ENCODE results near the gene SRPRA.
A peak's percentile ranks its signal among the peaks of the same experiment; 100 is the strongest.
"Not testable (repeated sequence)": the region's sequence is repeated elsewhere in the genome, so short reads cannot be mapped to it uniquely, and the experiment has no call there.

Gene SRPRA

DNA sequence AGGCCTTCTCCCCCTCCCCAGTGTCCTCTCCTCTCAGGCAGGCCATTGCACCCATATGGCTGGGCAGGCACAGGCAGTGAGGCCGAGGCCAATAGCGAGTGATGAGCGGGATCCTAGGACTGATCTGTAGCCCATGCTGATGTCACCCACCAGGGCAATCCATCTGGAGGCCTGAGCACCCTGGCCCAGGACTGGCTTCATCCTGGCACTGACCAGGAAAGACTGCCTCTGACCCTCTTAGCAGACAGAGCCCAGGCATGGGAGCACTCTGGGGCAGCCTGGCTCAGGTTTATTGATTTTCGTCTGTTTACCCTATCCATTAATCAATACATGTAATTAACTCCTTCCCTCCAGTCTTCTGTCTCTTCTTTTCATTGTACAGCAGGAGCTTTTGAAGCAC, 9.1 kb upstream of the SRPRA start:
- no peak for DNase-seq (ENCODE audit: low spot score in 2 of 2)
- Mint-ChIP-seq H3K36me3 (peaks cover 12% of the 10 kb centered on the region), H3K27me3 (no peaks in the 10 kb centered on the region), H3K4me3 (no peak overlapping the region), H3K4me1 (peaks cover 20% of the 10 kb centered on the region), H3K27ac (no peak overlapping the region), H3K9me3 (no peaks in the 10 kb centered on the region)
- no peak for ATAC-seq (ENCODE audit: low read depth)

DNA sequence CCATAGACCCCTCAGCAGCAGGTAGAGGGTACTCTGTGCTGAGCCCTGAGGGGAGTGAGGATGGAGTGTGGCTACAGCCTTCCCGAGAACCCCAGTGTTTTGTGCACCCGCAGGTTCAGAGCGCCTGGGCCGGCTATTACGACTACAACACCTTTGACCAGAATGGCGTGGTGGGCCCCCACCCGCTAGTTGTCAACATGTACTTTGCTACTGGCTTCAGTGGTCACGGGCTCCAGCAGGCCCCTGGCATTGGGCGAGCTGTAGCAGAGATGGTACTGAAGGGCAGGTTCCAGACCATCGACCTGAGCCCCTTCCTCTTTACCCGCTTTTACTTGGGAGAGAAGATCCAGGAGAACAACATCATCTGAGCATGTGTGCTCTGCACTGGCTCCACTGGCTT, 8.6 kb upstream of the SRPRA start:
- no peak for ATAC-seq (ENCODE audit: low read depth)
- no peak overlapping the region for H3K27ac Mint-ChIP-seq

DNA sequence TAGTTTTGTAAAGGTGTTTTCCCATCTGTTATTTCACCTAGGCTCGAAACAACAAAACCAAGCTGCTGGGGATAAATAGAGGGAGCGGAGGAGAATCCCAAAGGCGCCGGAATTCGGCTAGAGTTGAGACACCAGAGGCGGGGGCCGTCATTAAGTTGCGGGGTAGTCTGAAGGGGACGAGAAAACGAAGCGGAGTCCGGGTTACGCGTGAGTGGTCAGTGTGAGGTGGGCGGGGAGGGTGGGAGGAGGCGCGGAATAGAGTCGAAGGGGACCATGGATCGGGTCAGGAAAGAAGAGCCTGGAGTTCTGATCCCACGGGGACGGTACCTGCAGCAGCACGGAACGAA, 361 bp downstream of the SRPRA start:
- ATAC-seq (ENCODE audit: low read depth) (no peak), DNase-seq (ENCODE audit: low spot score in 2 of 2) (peak; percentile 10 to 21)
- H3K4me3 Mint-ChIP-seq, result peak overlapping the region; percentile 91
- H3K4me1 Mint-ChIP-seq, result peaks cover 15% of the 10 kb centered on the region
- no peaks in the 10 kb centered on the region for H3K27me3 Mint-ChIP-seq
- peak overlapping the region; percentile 100 for H3K27ac Mint-ChIP-seq
- H3K9me3 Mint-ChIP-seq, result no peaks in the 10 kb centered on the region
- H3K36me3 Mint-ChIP-seq, result peaks cover 31% of the 10 kb centered on the region

More for the DNA sequence above, 8.6 kb upstream of the SRPRA start:
- H3K4me3 Mint-ChIP-seq, result no peak overlapping the region
- H3K27me3 Mint-ChIP-seq, result no peaks in the 10 kb centered on the region
- no peak for DNase-seq (ENCODE audit: low spot score in 2 of 2)
- peaks cover 16% of the 10 kb centered on the region for H3K36me3 Mint-ChIP-seq
- peaks cover 21% of the 10 kb centered on the region for H3K4me1 Mint-ChIP-seq
- H3K9me3 Mint-ChIP-seq, result no peaks in the 10 kb centered on the region

DNA sequence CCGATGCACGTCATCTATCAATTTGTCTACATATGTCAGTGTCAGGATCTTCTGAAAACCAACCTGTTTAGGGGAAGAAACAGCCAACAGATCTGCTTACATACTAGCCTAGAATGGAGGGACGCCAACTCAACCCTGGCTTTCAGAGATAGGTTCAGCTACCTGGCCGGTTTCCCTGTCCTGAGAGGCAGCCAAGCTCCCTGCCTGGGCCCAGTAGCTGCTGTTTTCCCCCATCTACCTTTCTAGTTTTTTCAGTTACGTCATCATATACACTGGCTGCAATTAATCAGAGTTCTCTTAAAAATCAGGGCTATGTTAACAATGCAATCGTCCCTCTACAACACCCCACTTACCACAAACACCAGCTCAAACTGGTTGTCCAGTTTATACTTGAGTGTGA, 1.0 kb downstream of the SRPRA start:
- Mint-ChIP-seq H3K27me3 (no peaks in the 10 kb centered on the region), H3K4me3 (peak overlapping the region; percentile 91), H3K4me1 (peaks cover 15% of the 10 kb centered on the region), H3K9me3 (no peaks in the 10 kb centered on the region), H3K27ac (peak overlapping the region; percentile 100), H3K36me3 (peaks cover 34% of the 10 kb centered on the region)
- ATAC-seq (ENCODE audit: low read depth) (no peak), DNase-seq (ENCODE audit: low spot score in 2 of 2) (no peak)

DNA sequence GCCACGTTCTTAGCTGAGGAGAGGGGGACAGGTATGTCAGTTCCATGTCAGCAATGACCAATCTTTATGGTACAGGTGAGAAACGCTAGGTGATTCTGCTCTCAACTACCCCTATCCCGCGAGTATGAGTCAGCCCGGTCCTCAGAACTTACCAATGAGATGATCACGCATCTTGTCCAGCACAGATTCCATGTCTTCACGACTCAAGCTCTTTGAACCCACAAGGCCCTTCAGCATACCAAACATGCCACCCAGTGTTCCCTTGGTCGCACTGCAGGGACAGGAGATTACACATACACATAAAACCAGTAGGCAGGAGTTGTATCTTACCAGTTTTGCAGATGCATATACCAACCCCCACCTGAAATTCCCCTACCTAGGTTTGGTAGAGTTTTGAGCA, 2.9 kb downstream of the SRPRA start:
- H3K4me1 Mint-ChIP-seq, result peaks cover 13% of the 10 kb centered on the region
- H3K36me3 Mint-ChIP-seq, result peaks cover 36% of the 10 kb centered on the region
- no peak overlapping the region for H3K4me3 Mint-ChIP-seq
- DNase-seq (ENCODE audit: low spot score in 2 of 2) (no peak), ATAC-seq (ENCODE audit: low read depth) (no peak)
- no peak overlapping the region for H3K27ac Mint-ChIP-seq
- H3K9me3 Mint-ChIP-seq, result no peaks in the 10 kb centered on the region
- H3K27me3 Mint-ChIP-seq, result no peaks in the 10 kb centered on the region

DNA sequence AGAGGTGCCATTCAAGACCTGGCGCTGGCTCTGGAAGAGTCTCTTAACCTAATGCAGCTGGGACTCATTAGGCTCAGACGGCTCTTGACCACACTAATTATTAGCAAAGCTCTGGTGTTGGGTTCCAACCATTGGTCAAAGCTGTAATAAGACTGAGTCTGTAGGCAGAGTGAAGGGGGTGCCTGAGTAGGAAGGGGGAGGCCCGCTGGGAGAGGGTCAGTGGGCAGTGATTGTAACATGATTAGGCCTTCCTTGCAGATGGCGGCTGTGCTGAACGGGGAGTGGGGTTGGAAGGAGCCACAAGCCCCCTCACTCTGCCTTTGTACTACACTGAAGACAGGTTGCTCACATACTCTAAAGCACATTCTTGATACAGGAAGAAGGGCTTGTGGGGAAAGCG, 5.2 kb downstream of the SRPRA start:
- Mint-ChIP-seq H3K36me3 (peaks cover 36% of the 10 kb centered on the region), H3K27ac (peak overlapping the region; percentile 15)

DNA sequence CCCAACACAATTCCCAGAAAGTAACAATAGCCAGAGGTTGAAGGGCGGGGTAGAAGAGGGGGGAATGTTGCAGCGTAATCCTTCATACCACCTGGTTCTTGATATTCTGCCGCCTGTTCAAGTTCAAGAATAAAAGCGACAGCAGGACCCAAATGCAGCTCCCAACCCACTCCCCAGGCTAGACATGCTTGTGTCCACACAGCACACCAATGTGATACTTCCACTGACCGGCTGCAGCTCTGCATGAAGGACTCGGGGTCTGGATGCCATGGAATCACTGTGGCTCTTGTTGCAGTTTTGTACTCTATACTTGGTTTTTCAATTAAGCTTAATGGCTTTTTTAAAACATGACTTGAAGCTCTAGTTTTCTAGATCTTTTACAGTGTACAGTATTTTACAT, 6.5 kb downstream of the SRPRA start:
- Mint-ChIP-seq H3K4me3 (no peak overlapping the region), H3K4me1 (peaks cover 2% of the 10 kb centered on the region), H3K27me3 (no peaks in the 10 kb centered on the region), H3K9me3 (no peaks in the 10 kb centered on the region), H3K36me3 (peaks cover 37% of the 10 kb centered on the region), H3K27ac (no peak overlapping the region)
- DNase-seq (ENCODE audit: low spot score in 2 of 2), result no peak
- no peak for ATAC-seq (ENCODE audit: low read depth)

More for the DNA sequence above, 5.2 kb downstream of the SRPRA start:
- Mint-ChIP-seq H3K4me3 (no peak overlapping the region), H3K4me1 (peaks cover 9% of the 10 kb centered on the region), H3K9me3 (no peaks in the 10 kb centered on the region), H3K27me3 (no peaks in the 10 kb centered on the region)
- DNase-seq (ENCODE audit: low spot score in 2 of 2) (no peak), ATAC-seq (ENCODE audit: low read depth) (no peak)

DNA sequence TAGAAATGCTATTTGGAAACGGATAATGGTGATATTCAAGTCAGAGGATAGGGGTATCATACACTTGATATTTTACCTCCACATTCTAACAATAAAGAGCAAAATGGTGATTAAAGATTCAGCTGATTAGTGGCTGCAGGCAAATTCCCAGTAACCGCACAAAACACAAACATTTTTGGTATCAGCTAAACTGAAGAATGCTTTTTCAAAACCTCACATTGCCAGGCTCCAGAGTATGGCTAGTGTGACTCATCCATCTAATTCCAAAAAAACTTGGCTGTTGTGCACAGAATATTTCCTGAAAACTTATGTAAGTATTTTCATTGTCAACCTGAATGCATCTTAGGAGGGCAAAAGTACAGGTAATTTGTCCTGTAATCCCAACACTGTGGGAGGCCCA, 10.9 kb downstream of the SRPRA start:
- H3K36me3 Mint-ChIP-seq, result peaks cover 13% of the 10 kb centered on the region
- H3K27me3 Mint-ChIP-seq, result no peaks in the 10 kb centered on the region
- no peaks in the 10 kb centered on the region for H3K9me3 Mint-ChIP-seq
- no peak for DNase-seq (ENCODE audit: low spot score in 2 of 2)
- no peaks in the 10 kb centered on the region for H3K4me1 Mint-ChIP-seq
- no peak overlapping the region for H3K27ac Mint-ChIP-seq
- ATAC-seq (ENCODE audit: low read depth), result no peak
- no peak overlapping the region for H3K4me3 Mint-ChIP-seq

DNA sequence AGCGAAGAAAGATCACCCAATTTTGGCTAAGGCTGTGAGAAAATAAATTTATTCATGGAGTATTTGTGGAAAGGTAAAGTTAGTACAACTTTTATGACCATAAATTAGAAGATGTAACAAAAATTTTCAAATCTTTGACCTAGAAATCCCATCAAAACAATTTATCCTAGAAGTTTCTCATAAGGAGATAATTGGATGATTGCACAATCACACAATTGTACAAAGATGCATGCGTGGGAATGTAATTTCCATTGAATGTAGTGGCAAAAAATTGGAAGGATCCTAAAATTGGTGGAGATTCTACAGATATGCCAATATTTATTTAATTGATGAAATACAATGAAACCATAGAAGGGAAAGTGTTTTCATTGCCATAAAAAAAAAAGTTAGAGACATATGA, 11.6 kb downstream of the SRPRA start:
- DNase-seq (ENCODE audit: low spot score in 2 of 2) (no peak), ATAC-seq (ENCODE audit: low read depth) (no peak)
- Mint-ChIP-seq H3K27me3 (no peaks in the 10 kb centered on the region), H3K36me3 (peaks cover 12% of the 10 kb centered on the region), H3K27ac (no peak overlapping the region), H3K9me3 (no peaks in the 10 kb centered on the region), H3K4me1 (no peaks in the 10 kb centered on the region), H3K4me3 (no peak overlapping the region)

DNA sequence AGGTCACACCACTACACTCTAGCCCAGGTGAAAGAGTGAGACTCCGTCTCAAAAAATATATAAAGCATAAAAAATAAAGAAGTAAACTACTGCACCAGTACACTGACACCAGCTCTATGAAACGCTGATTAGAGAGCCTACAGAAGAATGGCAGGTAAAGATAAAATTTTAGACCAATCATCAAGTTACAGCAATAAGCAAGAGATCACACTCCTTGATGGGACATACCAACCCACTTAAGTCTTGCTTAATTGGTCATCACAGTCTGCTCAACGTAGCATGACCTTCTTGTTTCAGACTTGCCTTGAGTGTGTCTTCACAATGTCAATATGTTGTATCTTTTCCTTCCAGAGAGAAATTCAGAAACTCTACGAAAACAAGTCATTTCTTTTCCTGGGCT, 12.5 kb downstream of the SRPRA start:
- Mint-ChIP-seq H3K27me3 (no peaks in the 10 kb centered on the region), H3K9me3 (no peaks in the 10 kb centered on the region), H3K36me3 (peaks cover 10% of the 10 kb centered on the region), H3K4me1 (no peaks in the 10 kb centered on the region), H3K27ac (peak overlapping the region; percentile 19), H3K4me3 (no peak overlapping the region)
- DNase-seq (ENCODE audit: low spot score in 2 of 2), result no peak
- no peak for ATAC-seq (ENCODE audit: low read depth)

DNA sequence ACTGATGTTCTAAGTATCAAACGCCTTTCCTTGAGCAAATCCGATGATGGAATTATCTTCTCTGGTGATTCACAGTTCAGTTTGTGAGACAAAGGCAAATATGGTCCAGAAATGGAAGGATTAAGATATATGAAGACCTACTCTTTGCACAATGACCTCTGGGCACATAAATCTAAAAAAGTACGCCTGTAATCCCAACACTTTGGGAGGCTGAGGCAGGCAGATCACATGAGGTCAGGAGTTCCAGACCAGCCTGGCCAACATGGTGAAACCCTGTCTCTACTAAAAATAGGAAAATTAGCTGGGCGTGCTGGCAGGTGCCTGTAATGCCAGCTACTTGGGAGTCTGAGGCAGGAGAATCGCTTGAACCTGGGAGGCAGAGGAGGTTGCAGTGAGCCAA, 13.2 kb downstream of the SRPRA start:
- not testable (repeated sequence) for H3K4me1 Mint-ChIP-seq; DNase-seq (ENCODE audit: low spot score in 2 of 2); H3K9me3 Mint-ChIP-seq; ATAC-seq (ENCODE audit: low read depth); H3K27me3 Mint-ChIP-seq; H3K4me3 Mint-ChIP-seq; H3K36me3 Mint-ChIP-seq
- H3K27ac Mint-ChIP-seq, result peak overlapping the region; percentile 19

DNA sequence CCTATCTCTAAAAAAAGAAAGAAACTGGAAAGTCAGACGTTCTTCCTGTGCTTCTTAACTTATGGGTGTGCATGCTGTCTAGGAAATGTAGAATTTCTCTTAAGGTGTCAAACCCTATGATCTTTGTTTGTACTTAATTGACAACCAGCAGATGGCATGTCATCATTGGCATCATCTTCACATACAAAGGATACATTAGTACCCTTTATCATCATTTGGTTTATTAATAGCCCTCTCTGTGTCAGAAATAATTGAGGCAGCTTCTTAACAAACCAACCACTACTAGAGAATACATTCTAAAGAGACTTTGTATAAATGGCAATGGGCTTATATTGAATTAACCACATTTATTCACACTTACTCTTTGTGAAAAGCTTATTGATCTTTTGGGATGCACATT, 13.9 kb downstream of the SRPRA start:
- H3K27me3 Mint-ChIP-seq, result no peaks in the 10 kb centered on the region
- no peak overlapping the region for H3K4me3 Mint-ChIP-seq
- ATAC-seq (ENCODE audit: low read depth) (no peak), DNase-seq (ENCODE audit: low spot score in 2 of 2) (no peak)
- no peak overlapping the region for H3K27ac Mint-ChIP-seq
- no peaks in the 10 kb centered on the region for H3K4me1 Mint-ChIP-seq
- no peaks in the 10 kb centered on the region for H3K9me3 Mint-ChIP-seq
- H3K36me3 Mint-ChIP-seq, result peaks cover 12% of the 10 kb centered on the region

DNA sequence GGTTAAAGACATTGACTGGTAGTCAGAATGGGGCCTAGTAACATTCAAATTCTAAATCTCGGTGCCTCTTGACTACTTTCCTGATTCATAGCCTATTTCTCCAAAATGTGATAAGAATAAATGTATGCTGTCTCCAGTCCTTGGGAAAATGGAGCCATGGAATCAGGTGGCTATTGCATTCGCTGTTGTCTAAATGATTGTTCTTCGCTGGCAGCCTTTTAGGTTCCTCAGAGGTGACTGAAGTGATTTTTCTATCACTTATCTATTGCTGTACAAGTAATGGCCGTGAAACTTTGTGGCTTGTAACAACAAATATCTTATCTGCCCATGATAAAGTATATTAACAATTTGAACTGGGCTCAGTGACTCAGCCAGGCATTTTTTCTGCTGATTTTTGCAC, 15.4 kb downstream of the SRPRA start:
- Mint-ChIP-seq H3K27me3 (no peaks in the 10 kb centered on the region), H3K36me3 (peaks cover 12% of the 10 kb centered on the region), H3K4me3 (no peak overlapping the region), H3K4me1 (no peaks in the 10 kb centered on the region), H3K9me3 (no peaks in the 10 kb centered on the region), H3K27ac (no peak overlapping the region)
- no peak for DNase-seq (ENCODE audit: low spot score in 2 of 2)
- no peak for ATAC-seq (ENCODE audit: low read depth)

DNA sequence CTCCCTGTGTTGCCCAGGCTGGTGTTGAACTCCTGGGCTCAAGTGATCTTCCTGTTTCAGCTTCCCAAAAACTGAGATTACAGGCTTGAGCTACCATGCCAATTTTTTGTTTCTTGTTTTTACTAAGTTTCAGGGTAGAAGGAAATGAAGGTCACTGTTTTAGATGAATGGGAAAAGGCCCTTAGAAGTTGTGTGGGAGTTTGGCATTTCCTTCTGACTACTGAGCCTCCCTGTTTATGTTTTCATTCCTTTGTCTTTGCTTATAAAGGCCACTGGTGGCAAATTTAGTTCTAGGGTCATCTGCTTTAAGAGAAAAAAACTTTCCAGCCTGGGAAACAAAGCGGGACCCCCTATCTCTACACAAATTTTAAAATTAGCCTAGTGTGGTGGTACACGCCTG, 22.1 kb downstream of the SRPRA start:
- no peak overlapping the region for H3K27ac Mint-ChIP-seq
- peaks cover 15% of the 10 kb centered on the region for H3K36me3 Mint-ChIP-seq
- H3K4me1 Mint-ChIP-seq, result no peaks in the 10 kb centered on the region
- no peaks in the 10 kb centered on the region for H3K9me3 Mint-ChIP-seq
- DNase-seq (ENCODE audit: low spot score in 2 of 2) (no peak), ATAC-seq (ENCODE audit: low read depth) (no peak)
- H3K27me3 Mint-ChIP-seq, result no peaks in the 10 kb centered on the region
- H3K4me3 Mint-ChIP-seq, result no peak overlapping the region

DNA sequence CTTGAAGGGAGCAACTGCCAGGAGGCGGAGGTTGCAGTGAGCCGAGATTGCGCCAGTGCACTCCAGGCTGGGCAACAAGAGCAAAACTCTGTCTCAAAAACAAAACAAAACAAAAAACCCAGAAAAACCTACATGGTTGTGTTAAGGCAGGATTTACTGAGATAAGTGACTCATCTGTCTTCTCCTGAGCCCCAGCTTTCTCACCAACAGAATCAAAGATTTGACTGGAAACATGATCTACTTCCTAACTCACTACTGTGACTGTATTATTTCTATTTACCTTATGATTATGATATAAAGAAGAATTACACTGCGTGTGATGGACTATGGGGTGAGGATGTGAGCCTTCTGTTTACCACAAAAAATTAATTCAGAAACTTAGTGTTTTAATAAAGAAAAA, 35.3 kb downstream of the SRPRA start:
- no peaks in the 10 kb centered on the region for H3K27me3 Mint-ChIP-seq
- DNase-seq (ENCODE audit: low spot score in 2 of 2) (no peak), ATAC-seq (ENCODE audit: low read depth) (no peak)
- no peak overlapping the region for H3K4me3 Mint-ChIP-seq
- no peaks in the 10 kb centered on the region for H3K9me3 Mint-ChIP-seq
- H3K4me1 Mint-ChIP-seq, result peaks cover 3% of the 10 kb centered on the region
- H3K36me3 Mint-ChIP-seq, result peaks cover 14% of the 10 kb centered on the region
- H3K27ac Mint-ChIP-seq, result no peak overlapping the region

DNA sequence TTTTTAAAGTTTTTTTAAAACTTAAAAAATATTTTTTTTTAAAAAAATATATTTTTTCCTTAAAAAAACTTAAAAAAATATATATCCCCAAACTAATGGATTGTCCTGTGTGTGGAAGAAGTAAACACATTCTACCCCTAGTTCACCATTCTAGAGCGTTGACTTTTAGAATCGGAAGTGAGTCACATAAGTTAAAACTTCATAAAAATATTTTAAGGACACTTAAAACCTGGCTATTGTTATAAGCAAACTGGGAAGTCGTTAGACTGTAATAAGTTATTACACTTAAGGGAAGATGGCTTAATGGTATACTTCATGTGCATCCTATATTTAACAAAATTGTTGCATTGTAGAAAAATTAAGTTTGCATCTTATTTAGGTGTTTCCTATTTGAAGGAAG, 36.0 kb downstream of the SRPRA start:
- ATAC-seq (ENCODE audit: low read depth) (no peak), DNase-seq (ENCODE audit: low spot score in 2 of 2) (no peak)
- H3K36me3 Mint-ChIP-seq, result peaks cover 14% of the 10 kb centered on the region
- no peak overlapping the region for H3K4me3 Mint-ChIP-seq
- no peak overlapping the region for H3K27ac Mint-ChIP-seq
- peaks cover 3% of the 10 kb centered on the region for H3K4me1 Mint-ChIP-seq
- H3K9me3 Mint-ChIP-seq, result no peaks in the 10 kb centered on the region
- H3K27me3 Mint-ChIP-seq, result no peaks in the 10 kb centered on the region

All from memory B cell (primary cell).